GM21529 (cell line): ENCODE measurements around the gene PTS.
A peak's percentile ranks its signal among the peaks of the same experiment; 100 is the strongest.

Experiments
- ATAC-seq: cut with Tn5 transposase; IDR thresholded peaks from one replicate; pipeline ENCODE4 v1.9.1; 2021; ENCODE audit not compliant: unreplicated experiment

PTS gene

GRCh38 chr11:112260490-112260889 lies 34.3 kb downstream of the PTS start, which contains the start of gene PLET1:
Gene PLET1 (minus strand): TSS chr11:112260860. CDS start chr11:112260589, 271 bp downstream.
- no peak for ATAC-seq

DNA sequence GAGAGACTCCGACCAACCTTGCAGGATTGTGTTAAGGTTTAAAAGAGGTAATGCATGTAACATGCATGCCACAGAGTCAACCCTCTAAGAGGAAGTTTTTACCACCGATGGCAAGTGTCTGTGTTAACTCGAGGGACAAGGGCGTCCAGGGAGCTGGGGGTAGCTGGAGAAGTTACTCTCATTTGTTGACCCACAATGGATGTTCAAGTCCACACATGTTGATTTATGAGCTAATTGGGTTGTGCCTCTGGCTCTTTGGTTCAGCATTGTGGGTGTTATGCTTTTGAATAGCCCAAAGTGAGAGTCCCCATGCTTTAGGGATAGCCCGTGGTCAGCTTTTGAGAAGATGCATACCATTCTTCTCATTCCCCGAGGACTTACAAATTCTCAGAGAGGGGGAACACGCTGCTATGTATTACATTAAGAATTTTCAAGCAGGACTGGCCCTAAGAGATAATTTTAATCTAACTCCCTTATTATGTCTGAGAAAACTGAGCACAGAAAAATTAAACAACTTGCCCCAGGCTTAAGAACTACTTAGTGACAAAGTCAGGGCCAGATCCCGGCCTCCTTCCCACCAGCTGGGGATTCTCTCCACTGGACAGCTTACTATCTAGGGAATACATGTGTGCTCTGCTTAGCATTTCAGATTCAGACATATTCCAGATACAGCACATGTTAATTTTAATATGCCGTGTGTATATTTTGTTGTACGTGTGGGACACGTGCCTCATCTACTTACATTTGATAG lies 39.6 kb downstream of the PTS start:
- no peak for ATAC-seq

DNA sequence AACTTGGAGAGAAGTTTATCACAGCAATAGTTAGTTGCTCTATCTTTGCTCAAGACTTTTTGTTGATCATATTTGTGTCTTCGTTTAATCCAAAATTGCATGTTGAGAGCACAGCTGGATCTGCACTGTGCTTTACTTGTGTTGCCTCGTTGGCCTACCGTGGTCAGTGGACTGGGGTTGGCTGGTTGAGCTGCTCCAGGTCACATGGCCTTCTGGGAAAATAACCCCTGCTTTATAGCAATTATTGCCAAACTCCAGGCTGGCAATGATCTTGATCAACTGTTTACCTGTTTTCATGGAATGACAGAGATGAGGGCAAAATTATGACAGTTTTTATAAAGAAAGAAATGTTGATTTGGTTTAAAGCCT lies 40.2 kb downstream of the PTS start:
- no peak for ATAC-seq

- ATAC-seq: no peak
Observed at GRCh38 chr11:112267188-112267591, 41.0 kb downstream of the PTS start.

GRCh38 chr11:112268406-112268805 lies 42.2 kb downstream of the PTS start:
- no peak for ATAC-seq

- no peak for ATAC-seq
Observed at GRCh38 chr11:112269139-112269538, 42.9 kb downstream of the PTS start.

- no peak for ATAC-seq
Observed at GRCh38 chr11:112270551-112271180, 44.4 kb downstream of the PTS start.

DNA sequence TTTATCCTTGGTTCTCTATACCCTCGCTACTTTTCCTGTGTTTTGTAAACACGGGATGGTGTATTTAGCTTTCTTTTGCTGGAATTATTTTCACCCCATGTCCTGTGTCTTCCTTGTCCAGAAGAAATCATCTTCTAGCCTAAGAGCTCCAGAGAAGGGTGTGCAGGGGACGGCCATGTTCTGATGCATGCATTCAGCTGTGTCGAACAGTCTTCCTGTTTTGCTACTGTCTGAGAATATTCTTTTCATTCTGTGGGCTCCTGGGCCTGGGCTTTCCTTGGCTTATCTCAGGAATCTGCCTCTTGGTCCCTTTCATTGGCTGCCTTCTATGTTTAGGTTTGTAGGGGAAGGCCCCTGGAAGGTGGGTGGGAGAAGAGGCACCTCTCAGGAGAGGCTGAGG lies 45.0 kb downstream of the PTS start:
- ATAC-seq: no peak

GRCh38 chr11:112273066-112273465 lies 46.8 kb downstream of the PTS start:
- no peak for ATAC-seq

DNA sequence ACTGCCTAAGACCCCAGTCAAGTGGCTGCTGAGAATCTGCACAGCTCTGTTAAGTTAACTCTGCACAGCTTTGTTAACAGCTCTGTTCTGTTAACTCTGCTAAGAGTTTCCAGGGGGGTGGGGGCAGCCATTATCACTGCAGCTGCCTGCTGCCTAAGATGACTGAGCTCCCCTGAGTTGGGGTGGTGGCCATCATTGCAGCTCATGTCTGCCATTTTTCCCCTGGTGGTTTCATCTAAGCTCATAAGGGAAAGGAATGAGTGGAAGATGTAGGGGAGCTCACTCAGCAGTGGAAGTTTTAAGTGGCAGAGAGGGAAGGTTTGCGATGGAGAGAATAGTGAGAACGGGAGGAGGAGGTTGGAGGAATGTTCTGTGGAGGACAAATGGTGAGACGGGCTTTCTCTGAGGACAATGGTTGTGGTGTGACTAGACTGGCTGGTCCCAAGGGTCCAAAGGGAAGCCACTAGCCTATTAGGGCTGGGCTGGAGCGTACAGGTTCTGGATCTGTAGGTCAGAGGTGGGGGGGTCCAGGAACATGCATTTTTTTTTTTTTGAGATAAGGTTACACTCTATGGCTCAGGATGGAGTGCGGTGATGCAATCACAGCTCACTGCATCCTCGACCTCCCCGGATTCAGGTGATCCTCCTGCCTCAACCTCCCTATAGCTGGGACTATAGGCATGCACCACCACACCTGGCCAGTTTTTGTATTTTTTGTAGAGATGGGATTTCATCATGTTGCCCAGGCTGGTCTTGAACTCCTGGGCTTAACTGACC lies 48.0 kb downstream of the PTS start:
- ATAC-seq: no peak

DNA sequence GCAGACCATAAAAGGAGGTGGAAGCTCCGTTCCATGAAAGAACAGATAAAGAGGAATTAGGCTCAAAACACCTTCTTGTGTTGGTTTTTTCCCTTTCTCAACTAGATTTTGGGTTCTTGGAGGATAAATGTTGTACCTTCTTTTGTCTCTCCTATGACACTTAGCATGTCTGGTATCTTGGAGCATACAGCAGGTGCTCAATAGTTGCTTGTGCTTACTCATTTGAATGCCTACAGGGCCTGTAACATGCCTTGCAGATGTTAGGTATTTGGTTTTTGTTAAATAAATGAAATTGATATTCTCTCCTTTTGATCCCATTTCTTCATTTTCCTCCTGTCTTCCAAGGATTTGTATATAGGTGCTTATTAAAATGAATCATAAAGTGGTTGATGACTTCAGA lies 50.8 kb downstream of the PTS start:
- ATAC-seq: no peak

- ATAC-seq: no peak
Observed at GRCh38 chr11:112277941-112278340, 51.7 kb downstream of the PTS start.

DNA sequence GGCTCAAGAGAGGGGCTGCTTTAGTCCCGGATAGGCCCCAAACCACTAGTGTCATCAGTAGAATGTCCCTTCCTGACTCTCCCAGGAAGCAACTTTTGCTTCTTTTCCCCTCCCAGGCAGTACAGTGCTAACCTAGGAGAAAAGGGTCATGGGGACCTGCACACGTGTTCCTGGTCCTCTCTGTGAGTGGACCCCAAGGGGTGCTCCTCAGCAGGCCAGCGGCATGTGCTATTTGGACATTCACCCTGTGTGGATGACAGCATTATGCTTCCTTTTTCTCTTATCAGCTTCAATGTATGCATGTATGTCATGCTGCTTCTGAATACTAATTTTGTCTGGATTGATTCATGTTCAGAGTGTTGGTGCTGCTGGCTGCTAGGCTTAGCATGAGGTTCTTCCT lies 52.6 kb downstream of the PTS start:
- no peak for ATAC-seq

DNA sequence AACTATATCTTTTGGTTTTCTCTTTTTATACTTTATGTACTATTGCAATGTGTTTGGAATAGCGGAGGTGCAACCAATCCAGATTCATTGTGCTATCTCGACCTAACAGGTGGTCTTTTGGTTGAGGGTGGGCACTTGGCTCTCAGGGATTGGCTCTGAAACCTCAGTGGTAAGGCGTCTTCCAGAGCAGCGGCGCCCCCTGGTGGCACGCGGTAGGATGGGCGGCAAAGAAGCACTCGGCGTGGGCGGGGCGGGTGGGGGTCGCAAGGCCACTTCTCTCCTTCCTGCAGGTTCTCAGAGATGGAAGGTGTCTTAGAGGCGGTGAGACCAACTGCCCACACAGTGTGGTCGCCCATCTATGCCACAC lies 53.7 kb downstream of the PTS start:
- ATAC-seq: peak; percentile 56

- ATAC-seq: peak; percentile 87
Observed at GRCh38 chr11:112280268-112281126, 54.3 kb downstream of the PTS start.

DNA sequence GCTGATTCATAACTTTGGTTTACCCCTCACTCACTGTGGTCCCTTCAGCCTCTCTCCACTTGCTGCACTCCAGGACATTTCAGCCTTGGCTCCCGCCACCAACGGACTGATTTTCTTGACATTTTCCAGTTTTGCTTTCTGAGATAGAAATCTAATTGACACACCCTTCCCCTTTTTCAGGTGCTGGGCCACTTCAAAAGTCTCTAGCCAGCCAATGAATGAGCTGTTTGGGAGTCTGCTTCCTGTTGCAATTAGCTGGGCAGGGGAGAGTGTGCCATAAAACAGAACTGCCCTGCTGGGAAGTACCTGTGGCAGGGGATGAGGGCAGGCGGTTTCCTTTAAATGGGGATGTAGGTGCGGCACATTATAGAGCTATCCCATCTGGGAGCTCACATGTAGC lies 55.5 kb downstream of the PTS start:
- no peak for ATAC-seq
